GM21737 (cell line): ENCODE data around the gene USPL1.
A peak's percentile ranks its signal among the peaks of the same experiment; 100 is the strongest.
"Not testable (repeated sequence)": the region's sequence is repeated elsewhere in the genome, so short reads cannot be mapped to it uniquely, and the experiment has no call there.

ENCODE experiments used
- ATAC-seq: cut with Tn5 transposase; IDR thresholded peaks from one replicate; pipeline ENCODE4 v1.9.1; 2021; ENCODE audit warnings: mild to moderate bottlenecking, moderate library complexity; ENCODE audit not compliant: unreplicated experiment

Gene USPL1

DNA sequence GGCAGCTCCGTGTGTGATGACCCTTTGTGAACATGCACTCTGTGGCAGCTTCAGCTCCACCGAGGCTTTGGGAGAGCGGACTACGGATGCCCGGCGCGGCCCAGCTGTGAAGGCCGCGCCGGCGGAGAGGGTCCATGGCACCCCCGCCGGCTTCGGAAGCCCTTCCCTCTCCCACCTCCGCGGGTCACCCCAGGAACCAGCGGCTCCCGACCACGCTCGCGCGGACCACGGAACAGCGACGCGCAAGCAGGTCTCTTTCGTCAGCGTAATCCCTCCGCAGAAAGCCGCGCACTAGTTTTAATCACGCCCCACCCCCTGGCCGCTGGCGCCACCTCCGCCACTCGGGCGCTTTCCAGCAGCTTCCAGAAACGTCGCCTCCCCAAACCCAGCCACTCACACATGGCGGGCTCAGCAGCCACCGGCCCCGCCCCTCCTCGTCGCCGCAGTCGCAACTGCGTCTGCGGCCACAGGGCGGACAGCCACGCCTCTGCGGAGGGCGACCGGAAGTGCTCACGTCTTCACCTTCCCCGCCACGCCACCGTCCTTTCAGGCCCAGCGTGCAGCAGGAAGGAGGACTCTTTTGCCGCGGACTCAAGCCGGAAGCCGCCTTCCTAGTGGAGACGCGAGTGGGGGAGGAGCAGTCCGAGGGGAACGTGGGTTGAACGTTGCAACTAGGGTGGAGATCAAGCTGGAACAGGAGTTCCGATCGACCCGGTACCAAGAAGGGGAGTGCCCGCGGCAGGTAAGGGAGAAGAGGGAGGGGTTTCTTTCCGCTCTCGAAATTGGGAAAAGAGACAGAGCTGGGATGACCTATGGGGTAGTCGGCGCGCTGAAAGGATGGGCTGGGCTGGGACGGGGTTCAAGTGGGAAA is at the start of gene USPL1:
Gene USPL1, plus strand, starts transcription at position 606 of the 871 bp plus-strand sequence. CDS start 3,221 bp downstream, outside the sequence.
- ATAC-seq = peak; percentile 87

DNA sequence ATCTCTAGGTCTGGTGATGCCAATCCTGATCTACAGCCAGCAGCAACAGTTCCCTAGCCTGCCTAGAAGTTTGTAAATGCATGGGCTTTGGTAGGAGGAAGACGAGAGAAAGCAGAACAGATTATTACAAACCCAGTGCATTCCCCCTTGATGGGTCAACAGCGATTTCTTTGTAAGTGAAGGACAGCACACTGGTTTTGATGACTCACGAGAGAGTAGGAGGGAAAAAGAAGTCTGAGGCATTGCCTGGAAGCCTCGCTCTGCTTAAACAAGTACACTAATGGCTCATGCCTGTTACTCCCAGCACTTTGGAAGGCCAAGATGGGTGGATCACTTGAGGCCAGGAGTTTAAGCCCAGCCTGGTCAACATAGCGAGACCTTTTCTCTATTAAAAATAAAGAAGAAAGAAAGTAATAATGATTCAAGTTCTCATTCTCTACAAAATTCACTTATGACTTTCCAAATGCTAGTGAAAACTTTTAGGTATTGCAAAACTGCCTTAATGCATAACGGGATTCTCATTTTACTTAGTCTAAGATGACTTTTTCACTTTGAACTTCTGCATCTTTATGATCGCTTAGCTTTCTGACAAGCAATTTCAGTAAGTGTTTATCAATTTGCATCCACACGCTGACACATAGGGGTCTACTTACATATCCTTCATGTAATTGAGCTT is 47.7 kb upstream of the USPL1 start:
- no peak for ATAC-seq

DNA sequence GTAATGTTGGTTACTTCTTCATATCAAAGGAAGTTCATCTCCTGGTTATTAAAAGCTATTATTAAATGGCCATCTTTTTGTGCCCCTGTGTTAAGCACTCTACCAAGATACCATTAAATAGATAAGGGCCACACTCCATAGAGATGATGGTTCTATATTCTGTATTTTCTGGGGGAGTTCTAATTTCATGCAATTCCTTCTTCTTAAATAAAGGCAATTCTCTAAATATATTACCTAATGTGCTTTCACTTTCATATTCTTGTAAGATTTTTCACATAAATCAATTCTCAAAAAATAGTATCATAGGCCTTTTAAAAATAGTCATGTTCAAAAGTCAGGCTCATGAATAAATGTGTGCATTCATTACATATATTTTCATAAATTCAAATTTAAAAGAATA is 47.0 kb upstream of the USPL1 start:
- no peak for ATAC-seq

DNA sequence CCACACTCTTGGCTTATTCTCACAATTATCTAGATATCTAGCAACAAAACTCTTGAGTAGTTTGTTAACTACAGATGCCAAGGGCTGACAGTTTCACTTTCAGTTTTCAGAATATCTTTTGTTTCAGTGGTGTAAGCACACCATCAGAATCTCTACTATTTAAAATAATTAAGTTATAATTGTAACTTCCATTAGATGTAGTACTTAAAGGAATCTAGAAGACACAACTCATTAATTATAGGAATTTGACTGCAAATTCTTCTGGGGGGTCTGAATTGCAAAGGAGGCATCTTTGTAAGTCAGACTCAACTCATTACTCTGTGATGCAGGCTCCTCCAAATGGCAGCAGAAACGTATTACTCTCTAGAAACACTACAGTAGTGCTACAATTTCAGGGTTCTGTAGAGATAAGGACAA is 44.9 kb upstream of the USPL1 start:
- peak; percentile 71 for ATAC-seq

DNA sequence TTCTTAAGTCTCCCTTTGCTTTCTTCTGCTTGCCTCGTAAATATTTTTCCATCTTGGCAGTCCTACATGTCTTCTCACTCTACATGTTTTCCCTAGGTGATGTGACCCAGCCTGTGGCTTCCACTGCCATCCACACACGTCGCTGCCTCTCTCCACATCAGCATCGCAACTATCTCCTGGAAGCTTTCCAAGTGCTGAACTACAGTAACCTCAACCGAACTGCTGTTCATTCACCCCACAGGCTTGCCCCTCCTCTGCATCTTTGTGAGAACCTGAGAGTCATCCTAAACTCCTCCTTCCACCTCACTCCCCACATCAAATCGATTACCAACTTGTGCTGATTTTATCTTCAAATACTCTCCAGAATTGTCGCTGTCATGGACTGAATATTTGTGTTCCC is 41.2 kb upstream of the USPL1 start:
- ATAC-seq = no peak

DNA sequence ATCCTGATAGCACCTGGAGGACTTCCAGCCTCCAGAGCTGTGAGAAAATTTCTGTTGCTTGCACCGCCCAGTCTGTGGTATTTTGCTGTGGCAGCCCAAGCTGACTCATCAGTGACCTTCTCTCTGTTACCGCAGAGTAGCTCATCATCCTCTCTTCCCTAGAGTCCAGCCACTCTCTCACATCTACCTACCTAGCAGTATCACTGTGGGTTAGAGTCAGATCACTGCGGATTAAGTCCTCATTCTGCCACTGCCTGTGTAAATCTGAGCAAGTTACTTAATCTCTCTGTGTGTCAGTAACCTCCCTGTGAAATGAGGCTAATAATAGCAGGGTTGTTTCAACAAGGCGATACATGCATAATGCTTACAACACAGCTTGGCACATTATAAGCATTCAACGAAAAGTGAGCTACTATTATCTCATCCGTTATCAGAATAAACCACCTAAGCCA is 40.3 kb upstream of the USPL1 start:
- ATAC-seq = no peak

DNA sequence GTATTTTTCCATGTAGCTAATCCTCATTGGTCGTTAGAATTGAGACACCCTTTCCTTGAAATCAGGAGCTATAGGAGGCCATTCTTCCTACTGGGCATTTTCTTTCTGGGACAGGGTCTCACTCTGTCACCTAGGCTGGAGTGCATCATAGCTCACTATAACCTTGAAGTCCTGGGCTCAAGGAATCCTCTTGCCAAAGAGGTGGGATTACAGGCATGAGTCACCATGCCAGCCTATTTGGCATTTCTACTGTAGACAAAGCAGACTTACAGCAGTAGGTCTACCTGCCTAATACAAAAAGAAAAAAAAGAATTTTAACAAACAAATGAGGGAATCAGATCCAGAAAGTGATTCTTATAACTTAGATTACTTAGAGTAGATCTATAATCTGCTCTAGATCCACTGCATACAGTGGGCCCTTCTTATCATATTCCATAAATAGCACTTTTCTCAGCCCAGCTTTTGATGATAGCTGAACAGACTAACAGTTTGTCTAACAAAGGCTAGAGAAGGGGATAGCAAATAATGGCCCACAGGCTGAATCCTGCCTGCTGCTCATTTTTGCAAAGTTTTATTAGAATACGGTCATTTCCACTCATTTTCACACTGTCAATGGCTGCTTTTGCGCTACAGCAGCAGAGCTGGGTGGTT is 36.7 kb upstream of the USPL1 start:
- no peak for ATAC-seq

DNA sequence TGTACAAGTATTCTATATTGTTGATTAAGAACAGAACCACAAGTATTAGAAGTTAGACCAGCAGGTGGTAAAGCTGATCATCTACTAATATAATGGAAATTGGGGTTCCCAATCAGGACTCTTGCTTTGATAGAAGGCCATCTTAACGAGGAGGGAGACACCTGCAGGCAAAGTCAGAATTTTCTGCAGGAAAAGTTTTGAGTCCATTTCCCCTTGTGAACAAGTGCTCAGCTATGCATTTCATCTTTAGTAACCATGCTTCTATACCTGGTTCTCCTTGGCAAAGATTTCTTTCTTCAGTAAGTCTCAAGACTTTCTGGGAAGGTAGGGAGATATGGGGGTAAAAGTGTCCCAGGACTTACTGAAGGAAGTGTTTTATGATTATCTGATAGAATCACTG is 36.1 kb upstream of the USPL1 start:
- no peak for ATAC-seq

DNA sequence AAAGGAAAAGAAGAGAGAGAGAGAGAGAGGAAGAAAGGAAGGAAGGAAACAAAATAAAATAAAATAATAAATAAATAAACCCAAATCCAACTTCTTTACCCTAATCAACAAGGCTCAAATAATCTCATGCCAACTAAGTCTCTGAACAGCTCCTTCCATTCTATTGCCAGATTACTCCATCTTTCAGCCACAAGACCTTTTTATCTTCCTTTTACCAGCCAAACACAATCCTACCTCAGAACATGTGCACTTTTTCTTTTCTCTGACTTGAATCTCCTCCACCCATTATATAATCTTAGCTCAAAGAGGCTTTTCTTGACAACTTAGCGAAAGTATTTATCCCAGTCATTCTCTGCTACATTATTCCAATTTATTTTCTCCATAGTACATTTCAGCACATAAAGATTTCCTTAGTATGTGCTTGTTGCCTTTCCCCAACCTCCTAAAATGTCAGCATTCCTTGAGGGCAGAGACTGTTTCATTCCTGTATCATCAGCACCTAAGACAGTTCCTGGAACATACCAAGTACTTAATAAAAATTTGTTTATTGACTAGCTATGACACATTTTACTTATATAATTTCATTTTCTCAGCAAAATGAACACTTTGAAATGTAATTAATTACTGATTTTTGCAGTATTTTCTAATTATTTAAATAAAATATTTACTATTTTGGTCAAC is 33.5 kb upstream of the USPL1 start:
- ATAC-seq = no peak

DNA sequence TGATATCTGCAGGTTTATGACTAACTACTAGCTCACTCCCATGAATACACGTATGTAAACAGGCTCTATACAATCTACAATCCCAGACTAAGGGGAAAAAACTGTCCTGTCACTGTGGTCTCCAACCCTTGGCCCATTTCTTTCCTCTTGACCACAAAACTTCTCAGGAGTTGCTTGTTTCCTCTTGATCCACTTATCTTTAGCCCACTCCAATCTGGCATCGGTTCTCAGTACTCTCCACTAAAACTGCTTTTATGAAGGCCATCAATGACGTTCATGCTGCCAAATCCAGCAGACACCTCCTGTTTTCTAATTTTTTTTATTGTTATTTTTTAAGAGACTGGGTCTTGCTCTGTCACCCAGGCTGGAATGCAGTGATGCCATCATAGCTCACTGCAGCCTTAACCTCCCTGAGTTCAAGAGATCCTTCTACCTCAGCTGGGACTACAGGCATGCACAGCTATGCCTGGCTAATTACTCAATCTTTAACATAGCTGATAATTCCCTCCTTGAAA is 31.9 kb upstream of the USPL1 start:
- no peak for ATAC-seq

DNA sequence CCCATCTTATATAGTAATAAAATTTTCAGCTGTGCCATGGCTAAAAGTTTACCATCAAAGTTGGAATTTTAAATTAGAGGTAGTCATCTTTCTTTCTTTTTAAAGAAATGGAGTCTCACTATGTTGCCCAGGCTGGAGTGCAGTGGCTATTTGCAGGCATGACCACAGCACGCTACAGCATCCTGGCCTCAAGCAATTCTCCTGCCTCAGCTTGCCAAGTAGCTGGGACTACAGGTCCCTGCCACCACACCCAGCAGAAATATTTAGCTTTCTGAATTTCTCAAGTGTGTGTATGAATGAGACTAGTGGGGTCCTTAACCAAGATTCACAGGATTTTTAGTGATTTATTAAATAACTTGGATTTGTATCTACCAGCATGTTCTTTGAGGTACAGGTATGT is 30.5 kb upstream of the USPL1 start:
- no peak for ATAC-seq

DNA sequence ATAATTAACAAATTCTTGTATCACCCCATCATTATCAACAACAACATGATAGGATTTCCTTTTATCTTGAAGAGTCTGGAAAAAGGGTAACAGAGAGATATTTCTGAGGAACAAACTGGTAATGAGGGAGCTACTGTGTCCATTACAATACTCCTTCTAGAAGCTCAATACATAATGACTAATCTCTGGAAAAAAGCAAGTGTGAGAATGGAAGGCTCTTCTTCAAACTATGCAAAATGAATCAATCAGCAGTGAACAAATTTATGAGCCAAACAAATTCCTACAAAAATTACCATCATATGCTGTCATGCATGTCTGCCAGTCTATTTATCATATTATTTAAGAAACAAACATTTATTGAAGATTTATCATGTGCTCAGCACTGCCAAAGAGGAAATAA is 30.0 kb upstream of the USPL1 start:
- ATAC-seq = no peak

DNA sequence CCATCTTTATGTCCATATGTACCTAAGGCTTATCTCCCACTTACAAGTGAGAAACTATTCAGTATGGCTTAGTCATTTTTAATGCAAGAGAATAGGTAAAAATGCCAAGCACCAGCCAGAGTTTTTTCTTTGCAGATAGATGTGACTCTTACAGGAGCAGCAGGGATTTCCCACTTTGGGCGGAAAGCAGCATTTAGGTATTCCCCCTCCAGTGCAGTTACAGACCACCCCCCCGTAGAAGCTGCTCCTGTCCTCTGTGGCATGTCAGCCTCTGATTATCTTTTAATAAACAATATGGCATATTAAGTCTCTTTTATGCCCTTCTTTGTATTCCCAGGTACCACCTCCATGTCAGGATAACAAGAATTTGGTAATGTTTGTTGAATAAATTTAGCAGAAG is 24.7 kb upstream of the USPL1 start:
- ATAC-seq = no peak

DNA sequence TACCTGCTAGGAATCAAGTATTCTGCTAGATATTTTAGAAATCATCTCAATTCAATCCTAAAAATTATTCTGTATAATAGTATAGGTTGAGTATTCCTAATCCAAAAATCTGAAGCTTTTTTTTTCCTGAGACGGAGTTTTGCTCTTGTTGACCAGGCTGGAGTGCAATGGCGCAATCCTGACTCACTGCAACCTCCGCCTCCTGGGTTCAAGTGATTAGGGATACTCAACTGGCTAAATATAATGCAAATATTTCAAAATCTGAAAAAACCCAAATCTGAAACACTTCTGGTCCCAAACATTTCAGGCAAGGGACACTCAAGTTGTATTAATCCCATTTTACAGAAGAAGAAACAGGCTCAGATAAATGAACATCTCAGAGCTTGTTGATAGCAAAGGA is 17.2 kb upstream of the USPL1 start:
- ATAC-seq = no peak

DNA sequence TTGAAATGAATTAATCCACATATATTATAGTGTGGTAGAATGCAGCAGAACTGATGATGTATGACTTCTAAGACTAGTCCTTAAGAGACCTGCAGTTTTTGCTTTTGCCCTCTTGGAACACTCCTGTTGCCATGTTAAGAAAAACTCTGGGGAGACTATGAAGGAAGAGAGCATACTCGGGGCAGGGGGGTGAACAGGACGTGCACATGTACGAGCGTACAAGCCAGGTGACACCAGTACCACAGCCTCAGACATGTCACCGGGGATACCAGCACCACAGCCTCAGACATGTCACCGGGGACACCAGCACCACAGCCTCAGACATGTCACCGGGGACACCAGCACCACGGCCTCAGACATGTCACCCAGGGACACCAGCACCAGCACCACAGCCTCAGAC is 15.9 kb upstream of the USPL1 start:
- ATAC-seq = no peak

DNA sequence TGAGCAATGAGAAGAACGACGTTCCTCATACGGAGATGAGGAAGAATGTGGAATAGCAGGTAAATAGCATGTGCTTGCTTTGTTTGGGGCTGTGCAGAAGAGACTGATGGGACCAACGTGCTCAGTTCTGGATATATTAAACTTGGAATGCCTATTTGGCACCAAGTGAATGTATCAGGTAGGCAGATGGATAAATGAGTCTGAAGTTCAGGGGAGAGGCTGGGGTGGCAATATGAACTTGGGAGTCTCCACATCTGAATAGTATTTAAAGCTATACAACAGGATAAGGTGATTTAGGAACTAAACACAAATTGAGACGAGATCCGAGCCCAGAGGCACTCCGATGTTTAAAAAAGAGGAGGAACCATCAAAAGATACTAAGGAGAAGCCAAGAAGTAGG is 12.7 kb upstream of the USPL1 start:
- ATAC-seq = no peak

DNA sequence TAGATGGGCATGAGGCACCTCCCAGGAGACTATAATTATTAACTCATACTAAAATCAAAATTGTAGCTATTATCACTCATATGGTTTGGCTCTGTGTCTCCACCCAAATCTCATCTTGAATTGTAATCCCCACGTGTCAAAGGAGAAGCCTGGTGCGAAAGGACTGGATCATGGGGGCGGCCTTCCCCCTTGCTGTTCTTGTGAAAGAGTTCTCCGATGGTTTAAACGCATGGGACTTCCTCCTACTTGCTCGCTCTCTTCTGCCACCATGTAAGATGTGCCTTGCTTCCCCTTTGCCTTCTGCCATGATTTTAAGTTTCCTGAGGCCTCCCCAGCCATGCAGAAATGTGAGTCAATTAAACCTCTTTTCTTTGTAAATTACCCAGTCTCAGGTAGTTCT is 10.5 kb upstream of the USPL1 start:
- not testable (repeated sequence) for ATAC-seq

DNA sequence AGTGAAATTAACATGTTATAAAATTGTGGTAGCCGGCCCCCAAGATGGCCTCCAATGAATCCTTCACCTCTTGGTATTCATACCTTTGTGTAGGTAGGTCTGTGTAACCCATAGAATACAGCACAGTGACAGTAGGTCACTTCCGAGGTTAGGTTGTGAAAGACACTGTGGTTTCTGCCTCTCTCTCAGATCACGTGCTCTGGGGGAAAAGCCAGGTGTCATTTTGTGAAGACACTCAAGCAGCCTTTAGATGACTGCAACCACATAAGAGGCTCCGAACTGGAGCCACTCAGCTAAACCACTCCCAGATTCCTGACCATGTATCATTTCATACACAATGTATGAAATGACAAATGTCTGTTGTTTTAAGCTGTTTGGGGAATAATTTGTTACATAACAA is 9.8 kb upstream of the USPL1 start:
- peak; percentile 95 for ATAC-seq

DNA sequence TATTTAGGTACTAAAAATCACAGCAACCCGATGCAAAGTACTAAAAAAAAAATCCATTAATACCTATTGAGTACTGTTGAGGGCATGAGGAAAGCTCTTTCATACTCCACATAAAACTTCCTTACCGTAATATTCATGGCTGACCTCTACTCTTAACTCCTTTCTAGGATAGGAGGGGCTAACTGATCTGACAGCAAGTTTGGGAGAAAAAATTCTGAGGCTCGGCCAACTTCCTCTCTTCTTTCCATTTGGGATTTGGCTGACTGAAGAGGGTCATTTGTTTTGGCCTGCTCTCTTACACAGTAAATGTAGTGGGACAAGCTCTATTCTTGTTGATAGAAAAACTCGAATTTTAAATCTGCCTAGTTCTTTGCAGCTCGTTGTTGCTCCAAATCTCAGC is 9.4 kb upstream of the USPL1 start:
- no peak for ATAC-seq

DNA sequence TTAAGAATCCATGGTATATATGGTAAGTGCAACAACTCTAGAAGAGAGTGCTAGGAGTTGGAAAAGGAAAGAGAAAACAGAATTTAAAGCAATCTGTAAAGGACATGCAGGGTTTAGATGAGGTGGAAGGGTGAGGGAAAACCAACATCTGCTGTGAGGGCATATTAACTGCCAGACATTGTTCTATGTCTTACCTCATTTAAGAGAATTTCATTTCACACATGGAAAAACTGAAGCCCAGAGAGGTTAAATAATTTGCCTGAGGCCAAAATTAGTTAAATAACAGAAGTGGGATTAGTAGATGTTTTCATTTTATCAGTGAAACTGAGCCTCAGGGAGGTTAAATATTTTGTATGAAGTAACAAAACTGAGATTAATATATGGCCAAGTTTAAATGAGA is 7.4 kb upstream of the USPL1 start:
- no peak for ATAC-seq

DNA sequence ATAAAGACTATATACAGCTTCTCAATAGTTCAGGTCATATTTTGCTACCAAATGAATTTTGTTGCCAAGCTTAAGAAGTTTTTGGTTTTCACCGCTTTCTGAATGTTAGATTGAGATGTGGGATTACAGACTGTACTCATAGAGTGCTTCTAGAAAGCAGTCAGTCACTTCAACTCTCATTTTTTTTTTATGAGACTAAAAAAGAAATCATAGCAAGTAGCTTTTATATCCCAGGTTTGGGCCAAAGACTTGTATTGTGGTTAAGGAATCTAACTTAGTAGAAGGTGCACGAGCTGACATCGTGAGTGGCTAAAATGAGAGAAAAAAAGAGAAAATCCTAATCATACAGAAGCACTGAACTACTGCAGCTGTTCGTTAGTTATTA is 2.2 kb upstream of the USPL1 start:
- no peak for ATAC-seq
